HG02852 (cell line): ENCODE measurements around the gene PLD4.
"Not testable (repeated sequence)": the region's sequence is repeated elsewhere in the genome, so short reads cannot be mapped to it uniquely, and the experiment has no call there.

Experiments used
- ATAC-seq: cut with Tn5 transposase; IDR thresholded peaks from one replicate; pipeline ENCODE4 v1.9.1; 2021; ENCODE audit warnings: mild to moderate bottlenecking, moderate library complexity; ENCODE audit not compliant: unreplicated experiment

The PLD4 gene

GRCh38 chr14:104924421-104925213 lies at the start of gene PLD4:
Gene PLD4, plus strand, starts transcription at chr14:104924879. Its CDS starts 2,262 bp downstream, at chr14:104927141.
- no peak for ATAC-seq

- ATAC-seq, result no peak
Measured at GRCh38 chr14:104875412-104875751, 49.3 kb upstream of the PLD4 start.

- no peak for ATAC-seq
Measured at GRCh38 chr14:104875811-104876210, 48.9 kb upstream of the PLD4 start.

- no peak for ATAC-seq
Measured at GRCh38 chr14:104876251-104876699, 48.4 kb upstream of the PLD4 start.

GRCh38 chr14:104877066-104877805 lies 47.4 kb upstream of the PLD4 start:
- no peak for ATAC-seq

GRCh38 chr14:104877806-104878550 lies 46.7 kb upstream of the PLD4 start:
- ATAC-seq, result no peak

GRCh38 chr14:104878582-104878981 lies 46.1 kb upstream of the PLD4 start:
- no peak for ATAC-seq

GRCh38 chr14:104879201-104879982 lies 45.3 kb upstream of the PLD4 start:
- ATAC-seq, result no peak

GRCh38 chr14:104879983-104880565 lies 44.6 kb upstream of the PLD4 start:
- ATAC-seq, result no peak

GRCh38 chr14:104880584-104881210 lies 44.0 kb upstream of the PLD4 start:
- ATAC-seq, result no peak

GRCh38 chr14:104881369-104881979 lies 43.2 kb upstream of the PLD4 start:
- no peak for ATAC-seq

GRCh38 chr14:104882325-104882973 lies 42.2 kb upstream of the PLD4 start:
- no peak for ATAC-seq

GRCh38 chr14:104882991-104883660 lies 41.6 kb upstream of the PLD4 start:
- ATAC-seq, result no peak

- ATAC-seq, result no peak
Measured at GRCh38 chr14:104883681-104884361, 40.9 kb upstream of the PLD4 start.

GRCh38 chr14:104884381-104884780 lies 40.3 kb upstream of the PLD4 start:
- ATAC-seq, result not testable (repeated sequence)

- no peak for ATAC-seq
Measured at GRCh38 chr14:104885031-104885972, 39.4 kb upstream of the PLD4 start.
